GM12865 (cell line): ENCODE results near the gene GSC2.

Source experiments
- DNase-seq: peaks from one replicate; pipeline ENCODE4 v3.0.0; 2010; ENCODE audit warnings: low read depth
- H3K4me3 ChIP-seq: 2 replicates; pipeline ENCODE4 v1.5.1; 2011; ENCODE audit warnings: mild to moderate bottlenecking, low read depth, low read length, control low read depth
- CTCF ChIP-seq: IDR thresholded peaks from 2 replicates; pipeline ENCODE4 v1.5.1; 2011; ENCODE audit warnings: low read length, control low read depth, low read depth, inconsistent platforms; ENCODE audit not compliant: insufficient read depth; ENCODE audit errors: missing control alignments

The GSC2 gene

DNA sequence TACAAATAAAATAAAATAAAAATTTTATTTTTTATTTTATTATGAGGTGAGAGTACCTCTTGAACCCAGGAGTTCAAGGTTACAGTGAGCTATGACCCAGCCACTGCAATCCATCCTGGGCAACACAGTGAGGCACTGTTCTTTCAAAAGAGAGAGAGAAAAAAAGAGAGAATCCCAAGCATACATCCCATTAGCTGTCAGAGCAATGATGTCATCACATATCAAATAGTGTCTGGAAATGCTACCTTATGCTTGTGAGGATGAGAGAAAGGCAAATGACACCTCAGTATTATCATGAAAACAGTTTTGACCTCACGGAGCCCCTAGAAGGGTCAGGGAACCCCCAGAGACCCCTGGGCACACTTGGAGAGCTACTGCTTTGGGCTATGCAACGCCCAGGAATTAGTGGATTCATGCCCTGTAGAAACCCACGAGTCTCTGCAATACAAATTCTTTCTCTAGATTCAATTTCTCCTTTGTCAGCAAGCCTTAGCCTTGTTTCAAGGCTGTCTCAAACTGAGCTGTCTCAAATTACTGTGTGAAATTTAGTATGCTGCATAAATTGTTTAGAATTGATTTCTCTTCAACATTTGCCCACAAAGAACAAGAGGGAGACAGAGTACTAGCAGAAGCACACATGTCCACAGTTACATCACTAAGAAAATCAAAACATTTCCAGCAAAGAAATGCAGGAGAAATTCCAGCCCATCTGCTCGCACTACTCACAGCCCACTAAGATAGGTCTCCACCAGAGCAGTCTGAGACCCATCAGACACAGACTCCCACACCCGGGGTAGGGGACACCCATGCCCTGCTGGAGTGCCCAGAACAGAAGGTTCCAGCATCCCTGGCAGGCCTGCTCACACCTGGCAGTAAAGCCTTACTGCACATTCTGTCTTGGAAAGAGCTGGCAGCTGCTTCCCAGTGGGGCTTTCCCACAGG, 45.9 kb downstream of the GSC2 start:
- H3K4me3 ChIP-seq = no peak overlapping the region
- no peak for DNase-seq
- TF ChIP-seq CTCF = no peak

DNA sequence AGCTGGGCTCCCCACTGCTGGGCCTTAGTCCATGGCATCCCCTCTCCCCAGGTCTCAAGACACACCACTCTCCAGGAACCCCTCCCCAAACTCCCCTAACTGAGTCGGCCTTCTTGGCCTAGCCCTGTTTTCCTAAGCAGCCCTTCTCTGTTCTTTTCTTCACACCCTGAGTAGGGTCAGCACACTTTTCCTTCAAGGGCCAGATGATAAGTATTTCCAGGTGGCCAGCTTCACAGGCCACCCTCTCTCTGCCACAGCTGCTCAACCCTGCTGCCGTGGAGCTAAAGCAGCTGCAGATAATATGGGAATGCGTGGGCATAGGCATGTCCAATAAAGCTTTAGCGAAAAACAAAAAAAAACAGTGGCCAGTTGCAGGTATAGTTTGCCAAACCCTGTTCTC, 51.9 kb downstream of the GSC2 start:
- H3K4me3 ChIP-seq = no peak overlapping the region
- no peak for TF ChIP-seq CTCF
- DNase-seq = no peak

- H3K4me3 ChIP-seq = no peak overlapping the region
- no peak for DNase-seq
- no peak for TF ChIP-seq CTCF
These were observed 52.6 kb downstream of the GSC2 start for GRCh38 chr22:19097518-19097917.
